ENCODE data around the gene C20orf204.
A peak's percentile ranks its signal among the peaks of the same experiment; 100 is the strongest.

Gene C20orf204

GRCh38 chr20:64045346-64046011 is 9.5 kb downstream of the C20orf204 start:
- DNase-seq (ENCODE audit: low read depth, low spot score): no peak
- Histone ChIP-seq H3K9ac (ENCODE audit: insufficient read length, low read depth) (peak overlapping the region; percentile 42), H3K4me3 (ENCODE audit: insufficient read length, low read depth) (no peak overlapping the region), H3K4me1 (ENCODE audit: insufficient read depth, insufficient read length) (peaks cover 29% of the 10 kb centered on the region), H3K9me3 (ENCODE audit: insufficient read depth, low read length) (no peaks in the 10 kb centered on the region), H3K27me3 (ENCODE audit: insufficient read depth, insufficient read length) (peaks cover 68% of the 10 kb centered on the region), H3K36me3 (ENCODE audit: insufficient read depth, insufficient read length, low read length) (peaks cover 3% of the 10 kb centered on the region)
- no peak for TF ChIP-seq ZNF274 (IDR thresholded peaks at IDR 0.05; ENCODE audit: low read depth, low read length)
- no peak for TF ChIP-seq SUZ12 (IDR thresholded peaks at IDR 0.05; ENCODE audit: extremely low read depth, insufficient read depth, insufficient read length)
- TF ChIP-seq YY1 (IDR thresholded peaks at IDR 0.05; ENCODE audit: insufficient read depth, insufficient read length): no peak

- TF ChIP-seq YY1 (IDR thresholded peaks at IDR 0.05; ENCODE audit: insufficient read depth, insufficient read length): no peak
- no peak for TF ChIP-seq SUZ12 (IDR thresholded peaks at IDR 0.05; ENCODE audit: extremely low read depth, insufficient read depth, insufficient read length)
- no peak for TF ChIP-seq ZNF274 (IDR thresholded peaks at IDR 0.05; ENCODE audit: low read depth, low read length)
- Histone ChIP-seq H3K36me3 (ENCODE audit: insufficient read depth, insufficient read length, low read length) (peaks cover 3% of the 10 kb centered on the region), H3K4me1 (ENCODE audit: insufficient read depth, insufficient read length) (peaks cover 30% of the 10 kb centered on the region), H3K9me3 (ENCODE audit: insufficient read depth, low read length) (no peaks in the 10 kb centered on the region), H3K27me3 (ENCODE audit: insufficient read depth, insufficient read length) (peaks cover 52% of the 10 kb centered on the region), H3K9ac (ENCODE audit: insufficient read length, low read depth) (no peak overlapping the region), H3K4me3 (ENCODE audit: insufficient read length, low read depth) (no peak overlapping the region)
- no peak for DNase-seq (ENCODE audit: low read depth, low spot score)
These were observed 11.0 kb downstream of the C20orf204 start for GRCh38 chr20:64047046-64047389.

- TF ChIP-seq YY1 (IDR thresholded peaks at IDR 0.05; ENCODE audit: insufficient read depth, insufficient read length) (no peak), SUZ12 (IDR thresholded peaks at IDR 0.05; ENCODE audit: extremely low read depth, insufficient read depth, insufficient read length) (no peak), ZNF274 (IDR thresholded peaks at IDR 0.05; ENCODE audit: low read depth, low read length) (no peak)
- H3K36me3 ChIP-seq (ENCODE audit: insufficient read depth, insufficient read length, low read length): peaks cover 3% of the 10 kb centered on the region
- H3K27me3 ChIP-seq (ENCODE audit: insufficient read depth, insufficient read length): peaks cover 47% of the 10 kb centered on the region
- no peaks in the 10 kb centered on the region for H3K9me3 ChIP-seq (ENCODE audit: insufficient read depth, low read length)
- H3K4me1 ChIP-seq (ENCODE audit: insufficient read depth, insufficient read length): peaks cover 31% of the 10 kb centered on the region
- no peak for DNase-seq (ENCODE audit: low read depth, low spot score)
- H3K9ac ChIP-seq (ENCODE audit: insufficient read length, low read depth): peak overlapping the region; percentile 72
- peak overlapping the region; percentile 42 for H3K4me3 ChIP-seq (ENCODE audit: insufficient read length, low read depth)
These were observed 12.0 kb downstream of the C20orf204 start for GRCh38 chr20:64047968-64048401.

GRCh38 chr20:64048402-64049044 is 12.5 kb downstream of the C20orf204 start:
- Histone ChIP-seq H3K9me3 (ENCODE audit: insufficient read depth, low read length) (no peaks in the 10 kb centered on the region), H3K4me1 (ENCODE audit: insufficient read depth, insufficient read length) (peaks cover 36% of the 10 kb centered on the region), H3K9ac (ENCODE audit: insufficient read length, low read depth) (peak overlapping the region; percentile 72), H3K27me3 (ENCODE audit: insufficient read depth, insufficient read length) (peaks cover 43% of the 10 kb centered on the region), H3K4me3 (ENCODE audit: insufficient read length, low read depth) (peak overlapping the region; percentile 42), H3K36me3 (ENCODE audit: insufficient read depth, insufficient read length, low read length) (peaks cover 3% of the 10 kb centered on the region)
- no peak for DNase-seq (ENCODE audit: low read depth, low spot score)
- TF ChIP-seq ZNF274 (IDR thresholded peaks at IDR 0.05; ENCODE audit: low read depth, low read length) (no peak), SUZ12 (IDR thresholded peaks at IDR 0.05; ENCODE audit: extremely low read depth, insufficient read depth, insufficient read length) (no peak), YY1 (IDR thresholded peaks at IDR 0.05; ENCODE audit: insufficient read depth, insufficient read length) (no peak)

GRCh38 chr20:64049060-64049877 is 13.3 kb downstream of the C20orf204 start, which contains the start of gene SOX18:
Gene SOX18, minus strand, starts transcription at chr20:64049639. Its CDS starts 123 bp downstream, at chr20:64049516.
- no peak for DNase-seq (ENCODE audit: low read depth, low spot score)
- Histone ChIP-seq H3K9ac (ENCODE audit: insufficient read length, low read depth) (peak within 1 kb of the TSS; percentile 72), H3K4me1 (ENCODE audit: insufficient read depth, insufficient read length) (peaks cover 43% of the 10 kb centered on the region), H3K9me3 (ENCODE audit: insufficient read depth, low read length) (no peaks in the 10 kb centered on the region), H3K36me3 (ENCODE audit: insufficient read depth, insufficient read length, low read length) (peaks cover 3% of the 10 kb centered on the region), H3K27me3 (ENCODE audit: insufficient read depth, insufficient read length) (peaks cover 38% of the 10 kb centered on the region), H3K4me3 (ENCODE audit: insufficient read length, low read depth) (peak within 1 kb of the TSS; percentile 42)
- TF ChIP-seq ZNF274 (IDR thresholded peaks at IDR 0.05; ENCODE audit: low read depth, low read length): no peak
- TF ChIP-seq YY1 (IDR thresholded peaks at IDR 0.05; ENCODE audit: insufficient read depth, insufficient read length): no peak
- no peak for TF ChIP-seq SUZ12 (IDR thresholded peaks at IDR 0.05; ENCODE audit: extremely low read depth, insufficient read depth, insufficient read length)

- Histone ChIP-seq H3K4me3 (ENCODE audit: insufficient read length, low read depth) (no peak overlapping the region), H3K36me3 (ENCODE audit: insufficient read depth, insufficient read length, low read length) (peaks cover 3% of the 10 kb centered on the region), H3K9me3 (ENCODE audit: insufficient read depth, low read length) (no peaks in the 10 kb centered on the region), H3K4me1 (ENCODE audit: insufficient read depth, insufficient read length) (peaks cover 39% of the 10 kb centered on the region), H3K27me3 (ENCODE audit: insufficient read depth, insufficient read length) (peaks cover 38% of the 10 kb centered on the region), H3K9ac (ENCODE audit: insufficient read length, low read depth) (peak overlapping the region; percentile 45)
- DNase-seq (ENCODE audit: low read depth, low spot score): no peak
- no peak for TF ChIP-seq YY1 (IDR thresholded peaks at IDR 0.05; ENCODE audit: insufficient read depth, insufficient read length)
- TF ChIP-seq SUZ12 (IDR thresholded peaks at IDR 0.05; ENCODE audit: extremely low read depth, insufficient read depth, insufficient read length): no peak
- no peak for TF ChIP-seq ZNF274 (IDR thresholded peaks at IDR 0.05; ENCODE audit: low read depth, low read length)
These were observed 13.9 kb downstream of the C20orf204 start for GRCh38 chr20:64049878-64050260.

Measured in NT2/D1 (cell line).